ENCODE results near the gene DDX42.
"Not testable (repeated sequence)": the region's sequence is repeated elsewhere in the genome, so short reads cannot be mapped to it uniquely, and the experiment has no call there.

The DDX42 gene

GRCh38 chr17:63780928-63781327, 7.0 kb downstream of the DDX42 start:
- DNase-seq (ENCODE audit: low read depth), result no peak

GRCh38 chr17:63783522-63783921, 9.6 kb downstream of the DDX42 start:
- DNase-seq (ENCODE audit: low read depth), result no peak

- no peak for DNase-seq (ENCODE audit: low read depth)
Measured at GRCh38 chr17:63785556-63785955, 11.6 kb downstream of the DDX42 start.

- no peak for DNase-seq (ENCODE audit: low read depth)
Measured at GRCh38 chr17:63786117-63786516, 12.1 kb downstream of the DDX42 start.

GRCh38 chr17:63786971-63787711, 13.2 kb downstream of the DDX42 start:
- DNase-seq (ENCODE audit: low read depth), result no peak

- DNase-seq (ENCODE audit: low read depth), result no peak
Measured at GRCh38 chr17:63790057-63790456, 16.1 kb downstream of the DDX42 start.

- no peak for DNase-seq (ENCODE audit: low read depth)
Measured at GRCh38 chr17:63792055-63792729, 18.2 kb downstream of the DDX42 start.

GRCh38 chr17:63796375-63796774, 22.4 kb downstream of the DDX42 start:
- not testable (repeated sequence) for DNase-seq (ENCODE audit: low read depth)

GRCh38 chr17:63798572-63799106, 24.7 kb downstream of the DDX42 start:
- DNase-seq (ENCODE audit: low read depth), result no peak

GRCh38 chr17:63800783-63801182, 26.8 kb downstream of the DDX42 start:
- no peak for DNase-seq (ENCODE audit: low read depth)

- no peak for DNase-seq (ENCODE audit: low read depth)
Measured at GRCh38 chr17:63804328-63804727, 30.4 kb downstream of the DDX42 start.

- no peak for DNase-seq (ENCODE audit: low read depth)
Measured at GRCh38 chr17:63805591-63805990, 31.6 kb downstream of the DDX42 start.

- DNase-seq (ENCODE audit: low read depth), result no peak
Measured at GRCh38 chr17:63809970-63810369, 36.0 kb downstream of the DDX42 start.

- DNase-seq (ENCODE audit: low read depth), result no peak
Measured at GRCh38 chr17:63816123-63816522, 42.2 kb downstream of the DDX42 start.

- DNase-seq (ENCODE audit: low read depth), result no peak
Measured at GRCh38 chr17:63816669-63817068, 42.7 kb downstream of the DDX42 start.

GRCh38 chr17:63817736-63818385, 43.9 kb downstream of the DDX42 start:
- DNase-seq (ENCODE audit: low read depth), result no peak

GRCh38 chr17:63819131-63819530, 45.2 kb downstream of the DDX42 start:
- DNase-seq (ENCODE audit: low read depth), result no peak

- DNase-seq (ENCODE audit: low read depth), result no peak
Measured at GRCh38 chr17:63819585-63820537, 45.9 kb downstream of the DDX42 start.

GRCh38 chr17:63820963-63821561, 47.1 kb downstream of the DDX42 start:
- no peak for DNase-seq (ENCODE audit: low read depth)

- DNase-seq (ENCODE audit: low read depth), result no peak
Measured at GRCh38 chr17:63821804-63822203, 47.8 kb downstream of the DDX42 start.

- DNase-seq (ENCODE audit: low read depth), result no peak
Measured at GRCh38 chr17:63822537-63822936, 48.6 kb downstream of the DDX42 start.
